GM18868 (cell line): ENCODE data around the gene UBE2G2.

Source experiments
- ATAC-seq: cut with Tn5 transposase; IDR thresholded peaks from one replicate; pipeline ENCODE4 v1.9.1; 2021; ENCODE audit warnings: mild to moderate bottlenecking, moderate library complexity; ENCODE audit not compliant: unreplicated experiment

Gene UBE2G2

GRCh38 chr21:44752671-44753235 lies 48.9 kb downstream of the UBE2G2 start:
- no peak for ATAC-seq

DNA sequence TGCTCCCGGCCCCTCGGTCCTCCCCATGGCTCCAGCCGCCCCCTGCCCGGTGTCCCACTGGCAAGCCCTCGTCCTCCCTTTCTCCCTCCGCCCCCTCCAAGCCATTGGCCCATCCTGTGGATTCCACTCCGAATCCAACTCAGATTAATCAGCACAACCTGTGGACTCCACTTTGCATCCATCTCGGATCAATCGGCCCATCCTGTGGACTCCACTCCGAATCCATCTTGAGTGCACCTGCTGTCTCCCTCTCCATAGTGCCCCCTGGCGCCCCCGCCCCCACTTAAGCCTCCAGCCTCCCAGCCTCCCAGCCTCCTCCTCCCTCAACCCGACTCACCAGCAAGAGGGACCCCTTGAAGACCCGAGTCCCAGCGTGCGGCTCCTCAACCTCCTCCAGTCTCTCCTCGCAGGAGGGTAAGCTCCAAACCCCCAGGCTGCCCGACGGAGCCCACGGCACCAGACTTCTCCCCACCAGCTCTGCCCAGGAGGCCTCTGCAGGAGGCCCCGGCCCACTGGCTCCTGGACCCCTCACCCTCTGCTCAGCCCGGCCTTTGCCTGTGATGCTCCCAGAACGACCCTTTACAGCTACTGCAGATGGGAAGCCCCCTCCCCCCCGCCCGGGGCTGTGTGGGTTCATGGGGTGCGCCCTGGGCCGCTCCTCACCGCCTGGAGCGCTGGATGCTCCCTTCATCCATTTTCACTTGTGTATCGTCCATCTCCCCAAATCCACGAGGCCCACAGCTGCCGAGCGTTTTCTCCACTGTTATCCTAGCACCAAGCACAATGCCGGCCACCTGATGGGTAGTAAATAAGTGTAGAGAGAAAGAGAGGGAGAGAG lies 49.6 kb downstream of the UBE2G2 start:
- ATAC-seq = no peak

GRCh38 chr21:44751186-44751798 lies 50.3 kb downstream of the UBE2G2 start:
- ATAC-seq = no peak

GRCh38 chr21:44750675-44751025 lies 51.0 kb downstream of the UBE2G2 start:
- ATAC-seq = no peak

GRCh38 chr21:44749759-44750674 lies 51.6 kb downstream of the UBE2G2 start:
- no peak for ATAC-seq

GRCh38 chr21:44749116-44749758 lies 52.4 kb downstream of the UBE2G2 start:
- no peak for ATAC-seq

GRCh38 chr21:44748621-44749020 lies 53.0 kb downstream of the UBE2G2 start:
- no peak for ATAC-seq

- no peak for ATAC-seq
These were observed 59.0 kb downstream of the UBE2G2 start for GRCh38 chr21:44742418-44743153.

- no peak for ATAC-seq
These were observed 59.7 kb downstream of the UBE2G2 start for GRCh38 chr21:44741921-44742320.

DNA sequence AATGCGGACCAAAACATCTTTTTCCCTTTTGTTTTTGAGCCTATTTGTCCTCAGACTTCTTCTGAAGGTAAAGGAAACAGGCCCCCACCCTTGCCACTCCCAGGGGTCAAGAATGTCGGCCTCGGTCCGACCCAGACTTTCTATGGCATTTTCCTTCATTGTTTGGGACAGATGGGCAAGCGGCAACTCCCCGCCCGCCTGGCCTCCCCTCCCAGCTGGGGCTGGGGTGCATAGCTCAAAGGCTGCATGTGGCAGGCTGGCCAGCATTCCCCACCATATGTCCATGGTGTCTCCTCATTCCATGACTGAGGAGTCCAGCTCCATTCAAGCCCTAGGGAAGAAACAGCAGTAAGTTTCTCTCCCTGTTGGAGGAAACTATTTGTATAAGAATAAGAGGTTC lies 60.9 kb downstream of the UBE2G2 start:
- ATAC-seq = no peak

- ATAC-seq = no peak
These were observed 62.3 kb downstream of the UBE2G2 start for GRCh38 chr21:44739316-44739715.

DNA sequence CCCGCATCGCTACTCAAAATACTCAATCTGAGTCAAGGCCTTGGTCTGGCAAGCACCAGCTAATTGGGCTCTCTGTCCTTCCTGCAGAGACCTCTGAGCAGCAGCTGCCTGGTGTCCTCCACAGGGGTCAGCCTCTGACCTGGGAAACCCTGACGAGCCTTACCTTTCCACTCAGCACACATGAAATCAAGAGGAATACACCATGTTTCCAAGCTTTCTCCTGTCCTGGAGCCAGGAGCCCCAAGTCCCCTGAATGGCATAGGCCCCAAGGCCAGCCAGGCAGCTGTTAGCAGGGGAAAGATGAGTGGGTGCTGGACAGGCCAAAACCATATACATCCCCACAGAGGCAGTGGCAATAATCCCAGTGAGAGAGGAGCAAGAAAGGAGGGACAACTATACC lies 63.0 kb downstream of the UBE2G2 start:
- ATAC-seq = no peak

GRCh38 chr21:44737706-44738354 lies 63.8 kb downstream of the UBE2G2 start:
- ATAC-seq = no peak

DNA sequence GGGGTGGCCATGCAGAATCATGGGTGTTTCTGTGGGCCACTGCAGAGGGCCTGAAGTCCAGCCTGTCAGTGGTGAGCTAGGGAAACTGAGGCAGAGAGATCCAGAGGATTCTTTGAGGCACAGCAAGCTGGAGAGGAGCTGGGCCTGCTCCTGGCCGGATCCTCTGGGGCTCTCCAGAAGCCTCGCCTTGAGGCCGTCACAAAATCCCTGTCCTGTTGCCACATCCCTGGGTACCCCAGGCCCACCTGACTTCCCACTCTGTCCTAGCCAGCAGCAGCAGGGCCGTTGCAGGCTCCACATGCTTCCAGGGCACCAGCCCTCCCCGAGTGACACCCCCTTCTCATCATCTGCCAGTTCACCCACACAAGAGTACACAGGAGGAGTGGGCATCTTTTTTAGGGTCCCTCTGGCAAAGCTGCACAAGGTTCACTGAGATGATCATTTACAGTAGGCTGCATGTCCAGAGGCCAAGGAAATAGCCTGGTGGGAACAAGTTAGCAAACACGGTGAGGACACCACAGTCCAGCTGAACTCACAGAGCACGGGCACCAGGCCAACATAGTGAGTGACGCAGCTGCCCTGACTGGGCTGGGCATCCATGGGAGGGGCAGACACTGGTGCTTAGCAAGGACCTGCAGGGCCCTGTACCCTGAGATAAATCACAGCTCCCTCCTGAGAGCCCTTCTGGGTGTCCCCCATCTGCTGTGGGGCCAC lies 65.2 kb downstream of the UBE2G2 start:
- no peak for ATAC-seq

GRCh38 chr21:44735821-44736220 lies 65.8 kb downstream of the UBE2G2 start:
- no peak for ATAC-seq

DNA sequence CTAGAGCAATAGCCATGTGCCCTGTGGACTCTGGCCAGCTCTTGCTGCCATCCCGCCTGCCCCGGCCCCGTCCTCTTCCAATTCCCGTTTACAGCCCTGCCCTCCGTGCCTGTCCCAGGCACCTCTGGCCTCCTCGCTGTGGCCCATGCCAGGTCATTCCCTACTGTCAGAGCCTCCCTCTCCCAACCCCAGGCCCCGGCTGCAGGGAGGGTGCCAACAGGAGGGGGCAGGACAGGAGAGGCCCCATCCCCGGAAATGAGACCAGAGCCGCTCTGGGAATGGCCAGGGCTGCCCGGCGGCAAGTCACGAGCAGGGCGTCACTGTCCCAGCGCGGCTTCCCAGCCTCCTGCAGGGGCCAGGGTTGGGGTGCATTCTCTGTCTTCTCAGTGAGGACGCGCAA lies 66.8 kb downstream of the UBE2G2 start:
- no peak for ATAC-seq

- ATAC-seq = no peak
These were observed 67.4 kb downstream of the UBE2G2 start for GRCh38 chr21:44734026-44734745.

DNA sequence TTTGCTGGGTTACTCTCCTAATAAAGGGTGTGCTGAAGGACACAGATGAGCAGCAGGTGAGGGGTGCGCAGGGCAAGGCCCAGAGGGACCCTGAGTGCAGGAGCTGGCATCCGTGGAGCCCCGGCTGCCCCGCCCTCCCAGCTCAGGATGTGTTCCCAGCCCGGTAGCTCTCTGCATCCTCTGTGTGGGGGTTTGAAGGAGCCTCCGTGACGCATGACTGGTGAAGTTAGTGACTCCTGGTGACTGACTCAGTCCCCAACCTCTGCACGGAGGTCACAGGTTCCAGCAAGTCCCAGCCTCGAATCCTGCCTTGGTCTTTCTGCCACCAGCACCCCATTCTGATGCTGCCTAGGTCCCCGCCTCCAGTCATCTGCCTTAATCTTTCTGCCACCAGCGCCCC lies 68.7 kb downstream of the UBE2G2 start:
- no peak for ATAC-seq
